LoVo (cell line): Measurements from ENCODE around the gene UPK3BL1.
"Not testable (repeated sequence)": the region's sequence is repeated elsewhere in the genome, so short reads cannot be mapped to it uniquely, and the experiment has no call there.

Experiments
- DNase-seq: peaks from one replicate; pipeline ENCODE4 v3.0.0-alpha.2; 2016; ENCODE audit warnings: low spot score

The UPK3BL1 gene

DNA sequence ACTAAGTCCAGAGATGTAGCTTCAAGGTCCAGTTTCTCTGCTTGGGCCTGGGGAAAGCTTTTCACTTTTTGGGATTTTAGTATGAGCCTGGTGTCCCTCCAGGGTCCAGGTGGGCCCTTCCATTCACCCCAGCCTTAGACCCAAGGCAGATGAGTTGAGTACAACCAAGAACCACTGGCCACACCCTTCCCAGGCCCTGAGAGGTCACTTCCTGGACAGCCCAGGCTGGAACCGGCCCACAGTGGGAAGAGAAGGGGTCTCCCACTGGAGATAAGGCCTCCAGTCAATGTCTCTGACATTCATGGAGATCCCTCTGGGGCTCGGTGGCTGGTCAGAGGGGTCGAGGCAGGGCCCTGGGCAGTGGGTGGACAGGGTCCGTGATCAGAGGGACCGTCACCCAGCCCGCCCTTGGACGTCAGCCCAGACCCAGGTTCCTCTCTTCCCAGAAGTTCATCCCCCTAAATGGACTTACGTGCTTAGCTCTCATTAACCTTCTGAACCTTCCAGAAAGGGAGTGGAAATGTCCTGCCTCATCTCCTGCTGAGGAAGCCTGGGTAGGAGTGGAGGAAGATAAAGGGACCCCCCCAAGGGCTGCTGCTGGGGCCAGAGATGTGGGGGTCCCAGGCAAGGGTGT lies 15.2 kb downstream of the UPK3BL1 start:
- not testable (repeated sequence) for DNase-seq

DNA sequence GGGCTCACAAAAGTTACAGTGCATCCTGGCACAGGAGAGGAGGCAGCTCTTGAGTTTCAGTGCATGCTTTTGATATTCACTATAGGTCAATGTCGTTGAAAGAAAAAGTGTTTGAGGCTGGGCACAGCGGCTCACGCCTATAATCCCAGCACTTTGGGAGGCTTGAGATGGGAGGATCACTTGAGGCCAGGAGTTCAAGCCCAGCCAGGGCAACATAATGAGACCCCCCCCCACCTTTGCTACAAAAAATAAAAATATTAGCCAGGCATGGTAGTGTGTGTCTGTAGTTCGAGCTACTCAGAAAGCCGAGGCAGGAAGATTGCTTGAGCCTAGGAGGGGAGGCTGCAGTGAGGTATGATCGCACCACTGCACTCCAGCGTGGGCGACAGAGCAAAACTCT lies 24.5 kb downstream of the UPK3BL1 start:
- DNase-seq: not testable (repeated sequence)

DNA sequence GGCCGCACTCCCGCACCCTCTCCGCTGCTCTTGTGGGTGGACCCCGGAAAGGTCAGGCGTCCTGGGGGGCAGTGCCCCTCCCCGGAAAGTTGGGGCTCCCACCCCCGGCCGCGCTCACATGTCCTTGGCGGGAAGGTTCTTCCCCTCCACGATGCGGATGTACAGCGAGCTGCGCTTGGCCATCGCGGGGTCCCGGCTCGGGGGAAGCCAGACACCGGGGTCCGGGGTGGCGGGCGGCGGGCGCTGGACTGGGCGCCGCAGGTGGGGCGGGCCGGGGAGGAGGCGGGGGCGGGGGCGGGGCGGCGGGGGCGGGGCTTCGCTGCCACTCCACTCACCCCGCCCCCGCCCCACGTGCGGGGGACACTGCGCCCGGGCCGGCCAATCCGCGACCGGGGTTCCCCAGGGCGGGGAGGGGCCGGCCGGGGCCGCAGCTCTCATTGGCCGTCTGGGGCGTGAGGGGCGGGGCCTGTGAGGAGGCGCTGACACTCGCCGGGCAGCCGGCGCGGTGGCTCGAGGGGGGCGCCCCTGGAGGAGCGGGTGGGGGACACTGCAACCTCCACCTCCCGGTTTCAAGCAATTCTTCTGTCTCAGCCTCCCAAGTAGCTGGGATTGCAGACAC lies 26.0 kb downstream of the UPK3BL1 start, which contains the start of gene RASA4:
Gene RASA4 (minus strand): TSS at position 250 of the 619 bp plus-strand sequence. CDS start 67 bp downstream, at position 183.
- DNase-seq: peak; percentile 1

DNA sequence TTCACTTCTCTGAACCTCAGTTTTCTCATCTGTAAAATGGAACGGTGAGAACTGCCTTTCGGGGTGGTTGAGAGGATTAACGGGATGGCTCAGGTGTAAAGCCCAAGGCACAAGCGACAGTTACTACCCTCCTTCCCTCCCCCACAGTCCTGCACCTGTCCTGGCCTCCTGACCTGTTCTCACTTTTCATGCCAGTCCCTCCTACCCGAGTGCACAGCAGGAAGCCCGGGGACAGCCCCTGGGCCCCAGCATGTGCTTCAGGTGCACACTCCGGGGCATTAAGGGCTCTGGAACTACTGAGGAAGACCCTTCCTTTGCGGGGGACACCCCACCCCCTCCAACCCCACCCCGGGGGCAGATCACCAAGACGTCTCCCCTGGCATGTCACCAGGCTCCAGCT lies 26.7 kb downstream of the UPK3BL1 start:
- DNase-seq: not testable (repeated sequence)

DNA sequence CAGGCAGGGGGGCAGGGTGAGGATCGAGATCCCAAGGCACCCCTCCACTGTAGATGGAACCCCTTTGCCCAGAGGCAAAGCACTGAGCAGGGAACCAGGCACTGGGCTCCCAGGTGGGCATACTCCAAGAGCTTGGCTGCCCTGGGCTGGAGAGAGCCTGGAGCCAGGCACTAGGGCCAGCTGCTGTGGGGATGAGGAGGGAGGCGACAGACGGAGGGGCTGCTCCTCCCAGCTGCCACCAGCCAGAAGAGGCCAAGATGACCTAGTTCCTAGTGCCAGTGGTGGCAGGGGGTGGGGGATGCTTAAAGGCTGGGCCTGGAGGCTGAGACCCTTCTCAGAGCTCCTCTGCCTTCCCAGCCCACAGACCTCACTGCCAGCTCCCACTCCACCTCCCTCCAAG lies 27.7 kb downstream of the UPK3BL1 start:
- not testable (repeated sequence) for DNase-seq

DNA sequence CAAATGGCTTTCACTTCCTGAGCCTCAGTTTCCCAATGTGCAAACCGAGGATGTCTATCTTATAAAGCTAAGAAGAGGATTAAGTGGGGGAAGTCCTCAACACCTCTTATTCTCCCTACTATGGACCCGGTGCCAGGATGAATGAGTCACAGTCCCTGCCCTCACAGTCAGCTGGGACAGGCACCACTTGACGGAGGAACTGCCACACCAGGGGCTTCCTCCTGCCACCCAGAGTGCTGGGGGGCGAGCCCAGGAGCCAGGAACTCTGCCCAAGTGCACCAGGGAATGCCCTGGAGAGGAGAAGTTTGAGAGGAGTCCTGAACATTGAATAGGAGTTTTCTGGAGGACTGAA lies 28.3 kb downstream of the UPK3BL1 start:
- not testable (repeated sequence) for DNase-seq

DNA sequence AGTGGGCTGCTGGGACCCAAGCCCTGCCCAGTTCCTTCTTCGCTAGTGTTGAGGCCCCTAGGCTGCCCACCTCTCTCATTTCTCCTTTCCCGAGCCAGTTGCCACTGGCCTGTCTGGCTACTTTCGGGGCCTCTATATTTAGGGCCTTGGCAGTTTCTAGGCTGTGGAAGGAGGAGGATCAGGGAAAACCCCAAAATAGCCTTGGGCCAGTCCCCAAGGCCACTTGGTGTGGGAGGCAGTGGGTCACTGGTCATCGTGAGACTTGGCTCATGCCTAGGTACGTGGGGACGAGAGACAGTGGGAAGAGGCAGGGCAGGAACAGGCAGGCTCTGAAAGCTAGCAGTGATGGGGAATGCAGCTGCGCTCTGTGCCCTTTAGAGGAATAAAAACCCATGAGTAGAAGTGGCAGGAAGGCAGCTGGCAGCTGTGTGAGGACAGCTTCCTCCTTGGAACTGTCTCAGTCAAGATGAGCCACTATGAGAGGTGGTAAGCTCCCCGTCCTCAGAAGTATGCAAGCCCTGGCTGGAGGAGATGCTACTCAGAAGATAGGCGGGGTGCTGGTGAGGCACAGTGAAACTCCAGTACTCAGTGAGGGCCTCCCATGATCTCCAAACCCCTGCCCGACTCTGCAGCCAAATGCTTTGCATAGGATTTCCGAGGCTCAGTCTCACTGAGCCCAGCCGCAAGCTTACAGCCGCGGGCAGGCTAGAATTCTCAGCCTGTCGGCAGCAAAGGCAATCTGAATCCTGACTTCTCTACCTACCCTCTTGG lies 28.8 kb downstream of the UPK3BL1 start:
- DNase-seq: not testable (repeated sequence)

DNA sequence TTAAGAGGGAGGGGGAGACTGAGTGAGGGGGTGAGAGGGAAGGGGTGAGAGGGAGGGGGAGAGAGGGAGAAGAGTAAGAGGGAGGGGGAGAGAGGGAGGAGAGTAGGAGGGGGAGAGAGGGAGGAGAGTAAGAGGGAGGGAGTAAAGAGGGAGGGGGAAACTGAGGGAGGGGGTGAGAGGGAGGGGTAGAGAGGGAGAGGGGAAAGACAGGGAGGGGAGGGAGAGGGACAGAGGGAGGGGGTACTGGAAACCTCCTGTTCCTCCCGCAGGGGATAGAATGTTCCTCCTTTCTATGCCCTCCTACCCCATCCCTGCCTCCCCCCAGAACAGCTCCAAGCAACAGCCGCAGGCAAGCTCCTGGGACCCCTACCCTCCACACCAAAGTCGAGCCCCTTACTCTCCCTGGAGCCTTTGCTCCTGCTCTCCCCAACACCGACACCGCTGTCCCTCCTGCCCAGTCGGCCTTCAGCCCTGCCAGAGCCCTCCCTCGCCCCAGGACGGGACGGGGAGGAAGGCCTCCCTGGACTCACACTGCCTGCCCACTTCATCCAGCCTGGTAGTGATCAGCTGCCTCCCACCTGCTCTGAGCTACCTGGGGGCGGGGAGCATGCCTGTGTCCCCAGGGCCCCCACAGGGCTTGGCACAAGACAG lies 30.8 kb downstream of the UPK3BL1 start:
- not testable (repeated sequence) for DNase-seq

DNA sequence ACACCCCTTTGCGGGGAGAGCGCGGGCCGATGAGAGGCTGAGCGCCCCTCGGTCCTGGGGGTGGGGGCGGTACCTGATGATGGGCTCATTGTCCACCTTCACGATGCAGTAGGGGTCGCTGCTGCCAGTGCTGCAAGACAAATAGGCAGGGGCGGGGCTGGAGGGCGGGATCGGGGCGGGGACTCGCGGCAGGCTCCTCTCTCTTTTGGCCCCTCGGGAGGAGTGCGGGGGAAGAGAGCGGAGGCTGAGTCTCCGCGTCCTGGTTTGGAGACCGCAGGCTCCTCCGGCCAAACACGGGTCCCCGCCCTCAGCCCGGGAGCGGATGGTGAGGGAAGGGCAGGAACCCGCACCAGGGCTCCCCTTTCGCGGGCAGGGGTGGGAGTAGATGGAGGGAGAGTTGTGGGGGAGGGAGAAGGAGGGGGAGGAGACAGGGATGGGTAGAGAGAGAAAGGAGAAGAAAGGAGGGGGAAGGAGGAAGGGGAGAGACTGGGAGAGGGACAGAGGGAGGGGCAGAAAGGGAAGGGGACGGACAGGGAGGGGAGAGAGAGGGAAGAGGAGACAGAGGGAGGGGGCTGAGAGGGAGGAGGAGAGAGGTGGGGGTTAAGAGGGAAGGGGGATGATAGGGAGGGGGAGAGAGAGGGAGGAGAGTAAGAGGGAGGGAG lies 31.4 kb downstream of the UPK3BL1 start:
- DNase-seq: not testable (repeated sequence)

DNA sequence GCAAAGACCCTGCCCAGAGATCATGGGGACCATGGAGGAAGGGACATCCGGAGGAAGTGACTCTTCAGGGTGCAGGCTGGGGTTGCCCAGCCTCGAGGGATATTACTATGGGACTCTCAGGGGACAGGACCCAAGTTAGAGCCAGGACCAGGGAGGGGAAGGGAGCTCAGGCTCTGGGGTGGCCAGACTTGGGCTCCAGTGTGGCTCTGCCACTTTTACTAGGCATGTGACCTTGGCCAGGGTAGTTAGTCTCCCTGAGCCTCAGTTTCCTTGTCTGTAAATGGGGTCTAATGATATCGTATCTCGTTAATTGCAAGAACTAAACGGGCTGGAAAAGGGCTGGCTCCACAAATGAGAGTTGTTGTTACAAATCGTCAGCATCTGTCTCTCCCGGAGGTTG lies 32.1 kb downstream of the UPK3BL1 start:
- DNase-seq: not testable (repeated sequence)

DNA sequence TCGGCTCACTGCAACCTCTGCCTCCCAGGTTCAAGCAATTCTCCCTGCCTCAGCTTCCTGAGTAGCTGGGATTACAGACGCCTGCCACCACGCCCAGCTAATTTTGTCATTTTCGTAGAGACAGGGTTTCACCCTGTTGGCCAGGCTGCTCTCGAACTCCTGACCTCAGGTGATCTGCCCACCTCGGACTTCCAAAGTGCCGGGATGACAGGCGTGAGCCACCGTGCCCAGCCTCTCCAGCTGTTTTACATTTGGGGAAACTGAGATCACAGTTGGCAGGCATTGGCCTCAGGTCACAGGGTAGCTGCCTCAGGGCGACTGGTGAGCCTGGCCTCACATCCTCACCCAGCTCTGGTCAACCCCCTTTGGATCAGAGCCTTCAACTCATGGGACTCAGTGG lies 32.9 kb downstream of the UPK3BL1 start:
- DNase-seq: not testable (repeated sequence)

DNA sequence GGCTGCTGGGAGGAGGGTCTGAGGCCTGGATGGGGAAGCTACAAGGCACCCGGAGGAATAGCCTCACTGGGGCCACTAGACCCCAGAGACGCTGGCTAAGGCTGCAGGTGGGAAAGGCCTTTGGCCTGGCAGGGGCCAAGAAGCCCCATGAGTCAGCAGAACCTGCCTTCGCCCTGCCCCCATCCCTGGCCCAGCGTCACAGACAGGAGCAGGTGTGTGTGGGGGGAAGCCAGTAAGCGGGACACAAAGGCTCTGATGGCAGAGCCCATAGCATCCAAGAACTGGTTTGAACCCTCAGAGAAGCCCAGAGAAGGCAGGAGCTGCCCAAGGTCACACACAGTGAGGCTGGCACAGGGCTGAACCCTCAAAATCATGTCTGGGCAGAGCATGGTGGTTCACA lies 35.7 kb downstream of the UPK3BL1 start:
- not testable (repeated sequence) for DNase-seq

DNA sequence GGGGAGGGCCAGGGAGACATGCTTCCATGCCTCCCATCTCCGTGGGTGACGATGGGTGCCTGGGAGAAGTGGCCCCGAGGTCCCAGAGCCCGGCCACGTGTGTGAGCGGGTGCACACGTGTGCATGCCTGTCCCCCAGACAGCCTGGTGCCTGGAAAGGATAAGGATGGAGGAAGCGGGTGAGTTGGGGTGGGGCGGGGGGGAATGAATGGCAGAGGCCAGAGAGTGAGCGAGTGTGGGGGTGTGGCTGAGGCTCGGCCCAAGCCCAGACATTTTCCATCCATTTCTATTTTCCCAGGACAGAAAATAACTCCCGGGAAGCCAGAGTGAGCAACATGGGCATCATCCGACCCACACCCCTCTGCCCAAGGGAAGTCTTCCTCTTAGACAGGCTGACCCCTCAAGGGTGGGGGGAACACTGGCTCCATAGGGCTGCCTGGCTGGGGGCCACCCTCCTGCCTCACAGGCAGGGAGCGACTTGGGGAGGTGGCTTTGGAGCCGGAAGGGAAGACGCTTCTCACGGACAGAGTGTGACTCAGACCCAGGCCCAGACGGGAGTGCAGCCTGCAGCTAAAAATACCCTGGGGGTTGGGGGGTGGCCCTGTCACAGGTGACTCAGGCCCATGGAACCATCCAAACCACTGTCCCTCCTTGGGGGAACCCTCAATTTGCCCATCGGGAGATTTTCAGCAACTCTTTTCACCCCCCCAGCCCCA lies 38.0 kb downstream of the UPK3BL1 start:
- DNase-seq: not testable (repeated sequence)

DNA sequence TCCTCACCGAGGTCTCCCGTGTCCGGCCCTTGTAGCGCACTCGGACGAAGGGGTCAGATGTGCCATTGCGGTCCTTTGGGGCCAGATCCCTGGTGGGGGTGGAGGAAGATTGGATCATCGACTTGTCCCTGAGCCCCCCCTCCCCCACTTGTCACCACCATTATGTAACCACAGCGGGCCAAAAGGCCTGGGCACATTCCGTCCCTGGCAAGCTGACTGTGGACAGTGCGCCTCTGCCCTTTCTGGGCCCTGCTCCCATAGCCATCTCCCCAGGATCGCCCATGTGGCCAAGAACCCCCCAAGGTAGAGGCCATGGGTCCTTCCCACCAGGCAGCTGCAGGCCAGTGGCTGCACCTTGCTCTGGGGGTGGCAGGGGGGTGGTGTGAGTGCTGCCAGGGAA lies 40.3 kb downstream of the UPK3BL1 start:
- DNase-seq: not testable (repeated sequence)

DNA sequence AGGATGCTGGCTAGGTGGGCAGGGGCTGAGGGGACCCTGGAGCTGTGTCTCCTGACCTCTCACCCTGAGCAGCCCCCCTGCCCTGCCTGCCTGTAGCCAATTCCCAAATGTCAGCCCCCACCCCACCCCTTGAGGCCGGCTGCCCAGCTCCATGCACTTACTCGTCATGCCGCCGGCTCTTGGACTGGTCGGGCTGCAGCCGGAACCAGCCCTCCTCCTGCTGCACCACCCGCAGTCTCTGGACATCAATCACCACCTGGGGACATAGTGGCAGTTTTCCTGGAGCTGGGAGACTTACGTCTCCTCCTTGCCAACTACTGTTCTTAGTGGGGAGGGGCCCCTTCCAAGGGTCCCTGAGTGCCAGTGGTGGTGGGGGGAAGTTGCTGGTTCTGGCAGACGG lies 42.9 kb downstream of the UPK3BL1 start:
- not testable (repeated sequence) for DNase-seq

DNA sequence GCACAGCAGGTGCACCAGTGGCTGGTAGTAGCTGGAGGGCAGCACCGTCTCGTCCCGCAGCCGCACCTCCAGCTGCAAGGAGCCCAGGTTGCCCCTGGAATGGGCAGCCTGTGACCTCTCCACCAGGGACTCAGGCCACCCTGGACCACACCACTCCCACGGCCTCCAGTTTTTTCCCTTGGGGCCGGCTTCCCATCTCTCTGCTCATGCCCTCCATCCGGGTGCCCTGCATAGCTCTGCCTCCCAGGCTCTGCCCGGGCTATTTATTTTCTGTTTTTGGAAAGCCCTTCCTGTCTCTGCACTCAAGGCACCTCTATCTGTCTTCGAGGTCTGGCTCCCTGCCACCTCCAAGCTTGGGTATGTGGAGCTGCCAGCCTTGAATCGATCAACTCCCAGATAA lies 46.6 kb downstream of the UPK3BL1 start:
- DNase-seq: not testable (repeated sequence)

DNA sequence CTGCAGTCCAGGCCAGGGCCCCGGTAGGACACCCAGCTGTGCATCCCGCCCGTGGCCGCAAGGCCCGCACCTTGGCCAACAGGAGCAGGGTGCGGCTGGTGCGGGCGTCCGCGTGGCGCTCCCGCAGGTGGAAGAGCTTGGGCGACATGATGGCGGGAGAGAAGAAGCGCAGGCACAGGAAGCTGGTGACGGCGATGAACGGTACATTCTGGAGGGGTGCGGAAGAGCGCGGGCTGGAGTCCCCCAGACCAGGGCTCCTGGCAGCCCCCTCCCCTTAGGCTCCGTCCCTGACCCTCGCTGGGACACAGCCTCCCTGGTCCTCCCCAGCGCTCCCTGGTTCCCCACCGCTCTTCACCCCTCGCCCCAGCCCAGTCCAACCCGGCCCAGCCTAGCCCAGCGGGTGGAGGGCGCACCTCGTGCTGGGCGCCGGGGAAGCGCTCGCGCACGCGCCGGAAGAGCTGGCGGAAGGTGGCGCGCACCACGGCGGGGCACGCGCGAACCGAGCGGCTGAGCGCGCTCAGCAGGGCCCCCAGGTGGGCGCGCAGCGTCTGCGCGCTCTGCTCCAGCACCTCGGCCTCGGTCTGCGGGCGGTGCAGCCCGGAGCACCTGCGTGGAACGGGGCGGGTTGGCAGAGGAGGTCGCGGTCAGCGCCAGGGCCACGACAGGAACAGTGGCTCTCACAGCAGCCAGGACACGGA lies 48.8 kb downstream of the UPK3BL1 start:
- DNase-seq: not testable (repeated sequence)

DNA sequence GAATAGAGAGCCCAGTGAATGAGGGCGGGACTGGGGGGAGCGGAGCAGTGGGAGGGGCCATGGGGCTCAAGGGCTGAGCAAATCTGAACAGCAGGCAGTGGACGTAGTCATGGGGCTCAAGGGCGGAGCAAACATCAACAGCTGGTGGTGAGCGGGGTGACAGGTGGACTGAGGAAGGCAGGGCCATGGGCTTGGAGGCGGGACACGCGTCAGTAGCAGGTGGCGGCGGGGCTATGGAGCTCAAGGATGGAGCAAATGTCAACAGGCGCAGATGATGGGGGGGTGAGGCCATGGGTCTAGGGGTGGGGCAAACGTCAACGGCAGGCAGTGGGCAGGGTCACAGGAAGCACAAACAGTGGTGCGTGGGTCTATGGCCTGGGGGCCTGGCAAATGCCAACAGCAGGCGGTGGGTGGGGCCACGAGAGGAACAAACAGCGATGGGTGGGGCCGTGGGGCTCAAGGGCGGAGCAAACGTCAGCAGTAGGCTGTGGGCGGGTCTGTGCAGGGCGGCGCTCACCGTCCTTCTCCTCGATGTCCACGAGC lies 50.0 kb downstream of the UPK3BL1 start:
- not testable (repeated sequence) for DNase-seq

DNA sequence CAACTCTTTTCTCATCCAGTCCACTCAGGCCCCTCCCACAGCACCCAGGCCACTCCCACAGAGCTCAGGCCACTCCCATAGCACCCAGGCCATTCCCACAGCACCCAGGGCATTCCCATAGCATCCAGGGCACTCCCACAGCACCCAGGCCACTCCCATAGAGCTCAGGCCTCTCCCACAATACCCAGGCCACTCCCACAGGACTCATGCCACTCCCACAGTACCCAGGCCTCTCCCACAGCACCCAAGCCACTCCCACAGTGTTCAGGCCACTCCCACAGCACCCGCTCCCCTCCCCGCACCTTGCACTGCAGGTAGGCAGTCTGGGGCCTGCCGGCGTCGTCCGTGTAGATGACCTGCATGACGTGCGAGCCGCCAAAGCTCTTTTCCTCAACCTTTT lies 52.7 kb downstream of the UPK3BL1 start:
- not testable (repeated sequence) for DNase-seq
